ENCODE data around the gene TAF1A. TPM values are rescaled to one million over a fixed set of nuclear protein-coding genes. Genes with fewer than 3 reads are reported as not detected.

The TAF1A gene
- total RNA-seq, 1 experiment from 2014 or later, result 38.2 TPM

DNA sequence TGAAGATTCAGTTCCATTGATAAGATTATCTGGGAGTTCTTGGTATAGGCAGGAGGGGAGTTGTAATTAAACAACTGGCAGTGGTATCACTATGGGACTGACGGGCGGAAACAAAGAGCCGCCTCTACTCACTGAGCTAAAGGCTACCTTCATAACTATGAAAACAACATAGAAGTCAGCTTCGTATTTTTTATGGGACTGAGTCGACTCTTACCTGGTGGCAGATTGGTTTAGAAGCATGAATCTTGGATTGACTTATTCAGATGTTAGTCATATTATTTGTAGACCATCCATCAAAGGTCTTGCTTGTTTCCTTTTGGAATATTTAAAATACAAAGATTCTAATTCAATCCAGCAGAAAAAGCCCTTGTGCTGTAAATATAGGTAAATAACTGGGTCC is 35.6 kb downstream of the TAF1A start:
- peaks cover 40% of the 10 kb centered on the region for H3K36me3 Mint-ChIP-seq (ENCODE audit: insufficient read depth, unreplicated experiment)
- CTCF ChIA-PET, result no interaction called here
- H3K9me3 Mint-ChIP-seq (ENCODE audit: unreplicated experiment), result no peaks in the 10 kb centered on the region
- POLR2A ChIA-PET, result interaction anchor here (0.7 kb wide), 1 partner anchor 55 kb away, joined by 3 read pairs; no protein-coding TSS in a partner anchor
- H3K27me3 Mint-ChIP-seq (ENCODE audit: insufficient read depth, unreplicated experiment), result no peaks in the 10 kb centered on the region
- no peaks in the 10 kb centered on the region for H3K4me1 Mint-ChIP-seq (ENCODE audit: insufficient read depth, unreplicated experiment)
- TF ChIP-seq CTCF (IDR thresholded peaks at IDR 0.05; ENCODE audit: unreplicated experiment), result no peak
- no peak overlapping the region for H3K4me3 Mint-ChIP-seq (ENCODE audit: unreplicated experiment)
- no peak overlapping the region for H3K27ac Mint-ChIP-seq (ENCODE audit: low read depth, unreplicated experiment)
- no TSS peak for BruUV-seq (replicated peaks)
- DNase-seq (ENCODE audit: unreplicated experiment), result no peak
- intact Hi-C loops (cut with micrococcal nuclease), result no loop called here

GRCh38 chr1:222552882-222553281 is 36.9 kb downstream of the TAF1A start:
- DNase-seq (ENCODE audit: unreplicated experiment), result no peak
- no peaks in the 10 kb centered on the region for H3K27me3 Mint-ChIP-seq (ENCODE audit: insufficient read depth, unreplicated experiment)
- H3K9me3 Mint-ChIP-seq (ENCODE audit: unreplicated experiment), result no peaks in the 10 kb centered on the region
- BruUV-seq (replicated peaks), result no TSS peak
- intact Hi-C loops (cut with micrococcal nuclease), result no loop called here
- no peak overlapping the region for H3K4me3 Mint-ChIP-seq (ENCODE audit: unreplicated experiment)
- POLR2A ChIA-PET, result no interaction called here
- H3K4me1 Mint-ChIP-seq (ENCODE audit: insufficient read depth, unreplicated experiment), result peaks cover 4% of the 10 kb centered on the region
- H3K36me3 Mint-ChIP-seq (ENCODE audit: insufficient read depth, unreplicated experiment), result peaks cover 29% of the 10 kb centered on the region
- no peak overlapping the region for H3K27ac Mint-ChIP-seq (ENCODE audit: low read depth, unreplicated experiment)
- CTCF ChIA-PET, result interaction anchor here (0.6 to 0.7 kb wide), 3 partner anchors 10 to 982 kb away, joined by 3 read pairs; no protein-coding TSS in a partner anchor
- TF ChIP-seq CTCF (IDR thresholded peaks at IDR 0.05; ENCODE audit: unreplicated experiment), result no peak

DNA sequence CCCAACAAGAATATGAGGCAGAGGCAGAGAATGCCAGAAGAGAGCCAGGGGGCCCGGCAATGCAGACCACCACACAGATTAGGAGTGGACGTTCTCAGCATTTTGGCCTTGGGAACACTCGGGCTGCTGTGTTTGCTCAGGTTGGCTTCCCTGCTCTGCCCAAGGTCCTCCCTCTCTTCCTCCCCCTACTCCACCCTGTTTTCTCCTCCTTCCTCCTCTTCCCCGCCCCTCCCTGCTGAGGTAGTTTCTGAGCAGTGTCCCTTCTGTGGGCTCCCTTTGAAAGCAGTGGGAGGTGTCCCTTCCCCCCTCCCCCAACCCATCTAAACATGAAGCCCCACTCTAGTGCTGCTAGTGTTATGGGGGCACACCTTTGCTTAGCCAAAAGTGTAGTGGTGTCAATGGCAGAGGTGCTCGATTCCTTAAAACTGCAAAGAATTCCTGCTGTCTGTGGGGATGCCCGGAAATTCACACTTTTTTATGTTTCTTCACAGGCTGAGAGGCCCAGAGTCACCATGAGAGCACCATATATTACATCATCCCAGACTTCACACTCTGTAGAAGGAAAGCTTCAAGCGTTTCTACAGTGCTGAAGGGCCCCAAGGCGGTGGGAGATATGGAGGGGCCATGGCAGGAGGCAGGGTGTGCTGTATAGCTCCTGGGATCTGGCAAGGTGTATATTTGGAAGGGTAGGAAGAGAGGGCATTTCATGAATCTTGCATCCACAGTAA is 41.6 kb downstream of the TAF1A start, which contains the start of gene HHIPL2:
TSS of gene HHIPL2 (minus strand) at position 161 of the 728 bp plus-strand sequence. CDS start at position 101, 60 bp downstream.
- Mint-ChIP-seq H3K27ac (ENCODE audit: low read depth, unreplicated experiment) (peak within 1 kb of the TSS; percentile 5), H3K4me1 (ENCODE audit: insufficient read depth, unreplicated experiment) (peaks cover 26% of the 10 kb centered on the region), H3K9me3 (ENCODE audit: unreplicated experiment) (no peaks in the 10 kb centered on the region), H3K27me3 (ENCODE audit: insufficient read depth, unreplicated experiment) (no peaks in the 10 kb centered on the region), H3K36me3 (ENCODE audit: insufficient read depth, unreplicated experiment) (no peaks in the 10 kb centered on the region), H3K4me3 (ENCODE audit: unreplicated experiment) (peak within 1 kb of the TSS; percentile 46)
- peak; percentile 20 for DNase-seq (ENCODE audit: unreplicated experiment)
- no peak for TF ChIP-seq CTCF (IDR thresholded peaks at IDR 0.05; ENCODE audit: unreplicated experiment)
- ChIA-PET POLR2A (interaction anchor here (0.9 to 2.9 kb wide), 7 partner anchors 11 to 83 kb away, joined by 3 to 46 read pairs (median 10); partner anchors contain the start of gene TAF1A), CTCF (interaction anchor here (0.5 to 2.8 kb wide), 9 partner anchors 8 to 180 kb away, joined by 3 to 25 read pairs (median 5); no protein-coding TSS in a partner anchor)
- no TSS peak for BruUV-seq (replicated peaks)
- intact Hi-C loops (cut with micrococcal nuclease), result loop anchor here (1.0 kb wide), 1 partner anchor 83 kb away; no protein-coding TSS in a partner anchor

- no peaks in the 10 kb centered on the region for H3K27me3 Mint-ChIP-seq (ENCODE audit: insufficient read depth, unreplicated experiment)
- intact Hi-C loops (cut with micrococcal nuclease), result loop anchor here (1.0 kb wide), 1 partner anchor 82 kb away; no protein-coding TSS in a partner anchor
- CTCF ChIA-PET, result interaction anchor here (0.5 to 2.8 kb wide), 13 partner anchors 9 to 181 kb away, joined by 3 to 25 read pairs (median 5); partner anchors contain the start of gene TAF1A
- H3K4me1 Mint-ChIP-seq (ENCODE audit: insufficient read depth, unreplicated experiment), result peaks cover 26% of the 10 kb centered on the region
- peak overlapping the region; percentile 5 for H3K27ac Mint-ChIP-seq (ENCODE audit: low read depth, unreplicated experiment)
- H3K9me3 Mint-ChIP-seq (ENCODE audit: unreplicated experiment), result no peaks in the 10 kb centered on the region
- POLR2A ChIA-PET, result interaction anchor here (0.6 to 2.9 kb wide), 25 partner anchors 9 to 805 kb away, joined by 3 to 46 read pairs (median 6); partner anchors contain the start of genes DUSP10 and TAF1A
- peak; percentile 13 for TF ChIP-seq CTCF (IDR thresholded peaks at IDR 0.05; ENCODE audit: unreplicated experiment)
- H3K4me3 Mint-ChIP-seq (ENCODE audit: unreplicated experiment), result peak overlapping the region; percentile 46
- no peak for DNase-seq (ENCODE audit: unreplicated experiment)
- no peaks in the 10 kb centered on the region for H3K36me3 Mint-ChIP-seq (ENCODE audit: insufficient read depth, unreplicated experiment)
- no TSS peak for BruUV-seq (replicated peaks)
Observed at GRCh38 chr1:222547260-222547614, 42.5 kb downstream of the TAF1A start.

Measured in MCF 10A (cell line).